ENCODE measurements around the gene KRT33B.

DNA sequence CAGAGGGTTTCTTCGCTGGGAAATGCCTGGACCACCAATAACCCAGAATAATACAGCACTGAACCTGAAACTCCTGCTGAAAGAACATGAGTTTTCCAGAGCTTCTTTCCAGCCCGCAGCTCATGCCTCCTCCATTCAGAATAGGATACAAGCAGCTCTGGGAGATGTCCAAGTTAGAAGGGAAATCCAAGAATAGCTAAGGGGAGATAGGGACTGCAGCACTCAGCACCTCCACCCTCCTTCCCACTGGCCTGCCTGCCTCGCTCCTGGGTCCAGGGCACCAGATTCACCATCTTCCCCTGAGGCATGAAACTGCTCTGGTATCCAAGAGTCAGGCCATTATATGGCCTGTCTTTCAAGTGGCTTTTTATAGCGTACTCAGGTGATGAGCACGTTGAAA lies 23.7 kb upstream of the KRT33B start:
- TF ChIP-seq, protein P1, sequence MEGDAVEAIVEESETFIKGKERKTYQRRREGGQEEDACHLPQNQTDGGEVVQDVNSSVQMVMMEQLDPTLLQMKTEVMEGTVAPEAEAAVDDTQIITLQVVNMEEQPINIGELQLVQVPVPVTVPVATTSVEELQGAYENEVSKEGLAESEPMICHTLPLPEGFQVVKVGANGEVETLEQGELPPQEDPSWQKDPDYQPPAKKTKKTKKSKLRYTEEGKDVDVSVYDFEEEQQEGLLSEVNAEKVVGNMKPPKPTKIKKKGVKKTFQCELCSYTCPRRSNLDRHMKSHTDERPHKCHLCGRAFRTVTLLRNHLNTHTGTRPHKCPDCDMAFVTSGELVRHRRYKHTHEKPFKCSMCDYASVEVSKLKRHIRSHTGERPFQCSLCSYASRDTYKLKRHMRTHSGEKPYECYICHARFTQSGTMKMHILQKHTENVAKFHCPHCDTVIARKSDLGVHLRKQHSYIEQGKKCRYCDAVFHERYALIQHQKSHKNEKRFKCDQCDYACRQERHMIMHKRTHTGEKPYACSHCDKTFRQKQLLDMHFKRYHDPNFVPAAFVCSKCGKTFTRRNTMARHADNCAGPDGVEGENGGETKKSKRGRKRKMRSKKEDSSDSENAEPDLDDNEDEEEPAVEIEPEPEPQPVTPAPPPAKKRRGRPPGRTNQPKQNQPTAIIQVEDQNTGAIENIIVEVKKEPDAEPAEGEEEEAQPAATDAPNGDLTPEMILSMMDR (IDR thresholded peaks at IDR 0.05; ENCODE audit: poor library complexity): no peak
- TF ChIP-seq EZH2phosphoT487 (IDR thresholded peaks at IDR 0.05; ENCODE audit: low read depth, severe bottlenecking, unreplicated experiment): no peak

Measured in hepatocyte (in vitro differentiated cells).